ENCODE data around the gene ERCC8. TPM values are rescaled to one million over a fixed set of nuclear protein-coding genes. Genes with fewer than 3 reads are reported as not detected.
"Not testable (repeated sequence)": the region's sequence is repeated elsewhere in the genome, so short reads cannot be mapped to it uniquely, and the experiment has no call there.

The ERCC8 gene, protein sequence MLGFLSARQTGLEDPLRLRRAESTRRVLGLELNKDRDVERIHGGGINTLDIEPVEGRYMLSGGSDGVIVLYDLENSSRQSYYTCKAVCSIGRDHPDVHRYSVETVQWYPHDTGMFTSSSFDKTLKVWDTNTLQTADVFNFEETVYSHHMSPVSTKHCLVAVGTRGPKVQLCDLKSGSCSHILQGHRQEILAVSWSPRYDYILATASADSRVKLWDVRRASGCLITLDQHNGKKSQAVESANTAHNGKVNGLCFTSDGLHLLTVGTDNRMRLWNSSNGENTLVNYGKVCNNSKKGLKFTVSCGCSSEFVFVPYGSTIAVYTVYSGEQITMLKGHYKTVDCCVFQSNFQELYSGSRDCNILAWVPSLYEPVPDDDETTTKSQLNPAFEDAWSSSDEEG
- total RNA-seq: 10 to 100 TPM in 1 of 2 donors, 1 to 10 TPM in 1; 7.0 to 10.5 TPM

DNA sequence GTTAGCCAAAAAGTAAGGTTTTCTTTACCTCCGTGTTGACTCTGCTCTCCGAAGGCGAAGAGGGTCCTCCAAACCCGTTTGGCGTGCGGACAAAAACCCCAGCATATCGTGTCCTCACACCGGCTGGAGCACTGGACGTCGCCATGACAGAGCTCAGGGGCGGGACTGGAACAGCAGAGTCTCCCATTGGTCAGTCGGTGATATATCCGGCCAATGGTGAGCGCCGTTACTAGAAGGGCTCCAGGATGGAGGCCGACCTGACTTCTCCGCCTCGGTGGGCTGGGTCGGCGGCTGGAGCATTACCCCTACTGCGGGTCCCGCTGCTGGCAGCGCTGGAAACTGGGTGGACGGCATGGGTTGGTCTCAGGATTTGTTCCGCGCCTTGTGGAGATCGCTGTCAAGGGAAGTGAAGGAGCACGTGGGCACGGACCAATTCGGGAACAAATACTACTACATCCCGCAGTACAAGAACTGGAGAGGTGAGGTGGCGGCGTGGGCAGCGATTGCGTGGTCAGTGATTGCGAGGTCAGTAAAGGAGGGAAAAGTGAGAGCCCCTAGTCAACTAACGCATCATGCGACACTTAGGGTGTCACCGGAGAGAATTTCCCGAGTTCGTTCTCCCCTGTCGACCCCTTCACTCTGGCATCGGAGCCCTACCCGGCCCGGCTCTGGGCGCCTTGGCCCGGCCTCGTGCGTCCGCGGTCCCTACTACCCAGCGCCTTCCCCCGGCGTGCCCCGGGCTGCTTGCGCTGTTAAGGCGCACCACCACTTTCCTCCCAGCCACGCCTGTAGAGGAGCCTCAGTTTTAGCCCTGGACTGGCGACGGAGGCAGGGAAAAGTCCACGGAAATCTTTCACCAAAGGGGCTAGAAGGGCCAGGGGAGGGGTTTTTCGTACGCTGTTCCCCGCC, at the start of gene ERCC8, which contains the start of gene NDUFAF2:
TSS of gene ERCC8 (minus strand) at position 167 of the 909 bp plus-strand sequence. CDS start at position 105, 62 bp downstream.
TSS of gene NDUFAF2 (plus strand) at position 302 of the 909 bp plus-strand sequence. CDS start at position 353, 51 bp downstream.
- DNase-seq (ENCODE audit: low spot score in 2 of 2): peak; percentile 79 to 89

DNA sequence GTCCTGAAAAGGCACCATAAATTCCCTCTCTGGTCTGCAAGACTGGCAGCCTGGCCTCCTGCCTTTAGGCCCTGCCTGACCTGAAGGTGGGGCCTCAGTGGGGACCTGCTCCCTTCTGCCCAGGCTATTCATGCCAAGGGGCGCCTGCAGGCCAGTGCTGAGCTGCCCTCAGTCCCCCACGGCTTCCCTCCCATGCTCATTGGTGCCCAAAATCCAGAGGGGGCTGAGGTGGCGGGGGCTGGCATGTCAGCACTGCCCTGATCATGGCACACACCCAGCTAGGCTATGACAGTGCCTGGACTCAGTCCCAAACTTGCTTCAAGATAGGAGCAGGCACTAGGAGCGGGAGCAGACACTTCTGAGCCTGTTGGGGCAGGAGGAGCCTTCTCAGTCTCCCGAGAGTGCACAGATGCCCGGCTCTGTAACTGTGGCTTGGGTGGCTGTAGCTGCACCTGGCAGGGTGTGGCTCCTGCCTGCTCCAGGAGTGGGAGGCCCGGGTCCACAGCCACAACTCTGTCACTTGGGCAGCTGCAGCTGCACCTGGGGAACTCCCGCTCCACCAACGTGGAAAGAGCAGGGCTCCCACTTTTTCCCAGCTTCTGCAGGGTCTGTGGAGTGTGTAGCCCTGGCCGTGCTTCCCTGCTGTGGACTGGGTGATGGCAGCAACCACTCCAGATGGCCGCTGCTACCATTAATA, 49.2 kb upstream of the ERCC8 start:
- DNase-seq (ENCODE audit: low spot score in 2 of 2) (no peak), ATAC-seq (no peak)
- Mint-ChIP-seq H3K27ac (no peak overlapping the region), H3K9me3 (peaks cover 22 to 25% of the 10 kb centered on the region in 2 donors), H3K36me3 (peaks cover 15 to 39% of the 10 kb centered on the region in 2 donors)

More for the DNA sequence above, at the start of gene ERCC8, which contains the start of gene NDUFAF2:
- H3K9me3 Mint-ChIP-seq: no peaks in the 10 kb centered on the region
- ATAC-seq: peak; percentile 99
- H3K27ac Mint-ChIP-seq: peak within 1 kb of the TSS in 1 of 2 donors; percentile 39
- H3K36me3 Mint-ChIP-seq: peaks cover 0 to 4% of the 10 kb centered on the region in 2 donors

DNA sequence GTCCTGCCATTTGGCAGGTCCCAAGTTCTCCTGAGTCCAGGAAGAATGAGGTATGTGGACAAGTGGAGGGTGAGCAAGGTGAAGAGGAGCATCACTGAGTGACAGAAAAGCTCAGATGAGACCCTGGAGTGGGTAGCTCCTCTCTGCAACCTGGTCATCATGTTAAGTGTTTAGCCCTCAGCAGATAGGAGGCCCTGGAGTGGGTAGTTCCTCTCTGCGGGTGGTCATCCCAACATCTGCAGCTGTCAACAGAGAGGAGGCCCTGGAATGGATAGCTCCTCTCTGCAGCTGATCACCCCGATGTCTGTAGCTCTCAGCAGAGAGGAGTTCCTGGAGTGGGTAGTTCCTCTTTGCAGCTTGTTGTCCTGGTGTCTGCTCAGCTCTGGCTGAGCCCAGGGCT, 48.6 kb upstream of the ERCC8 start:
- Mint-ChIP-seq H3K36me3 (peaks cover 15 to 42% of the 10 kb centered on the region in 2 donors), H3K9me3 (peaks cover 24 to 25% of the 10 kb centered on the region in 2 donors)

DNA sequence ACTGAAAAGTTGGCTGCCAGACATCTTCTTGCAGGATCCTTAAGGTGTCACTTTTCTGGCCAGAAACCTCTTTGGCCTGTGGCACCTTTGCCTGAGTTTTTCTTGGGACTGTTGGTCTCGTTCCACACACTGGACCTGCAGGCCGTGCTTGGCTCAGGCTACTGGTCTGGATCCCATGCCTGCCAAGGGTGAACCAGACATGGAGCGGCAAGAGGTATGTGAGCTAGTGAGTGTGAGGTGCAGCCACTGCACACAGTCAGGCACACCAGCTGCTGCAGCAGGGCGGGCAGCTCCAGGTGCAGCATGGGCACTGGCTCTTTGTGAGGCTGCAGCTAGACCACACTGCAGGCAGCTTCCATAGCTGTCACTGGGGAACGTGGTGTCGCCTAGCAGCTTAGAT, 48.0 kb upstream of the ERCC8 start:
- ATAC-seq: no peak
- no peak for DNase-seq (ENCODE audit: low spot score in 2 of 2)
- peaks cover 26 to 28% of the 10 kb centered on the region in 2 donors for H3K9me3 Mint-ChIP-seq
- H3K27ac Mint-ChIP-seq: no peak overlapping the region
- peaks cover 16 to 47% of the 10 kb centered on the region in 2 donors for H3K36me3 Mint-ChIP-seq

More for the DNA sequence above, 48.6 kb upstream of the ERCC8 start:
- no peak overlapping the region for H3K27ac Mint-ChIP-seq
- DNase-seq (ENCODE audit: low spot score in 2 of 2) (no peak), ATAC-seq (no peak)

DNA sequence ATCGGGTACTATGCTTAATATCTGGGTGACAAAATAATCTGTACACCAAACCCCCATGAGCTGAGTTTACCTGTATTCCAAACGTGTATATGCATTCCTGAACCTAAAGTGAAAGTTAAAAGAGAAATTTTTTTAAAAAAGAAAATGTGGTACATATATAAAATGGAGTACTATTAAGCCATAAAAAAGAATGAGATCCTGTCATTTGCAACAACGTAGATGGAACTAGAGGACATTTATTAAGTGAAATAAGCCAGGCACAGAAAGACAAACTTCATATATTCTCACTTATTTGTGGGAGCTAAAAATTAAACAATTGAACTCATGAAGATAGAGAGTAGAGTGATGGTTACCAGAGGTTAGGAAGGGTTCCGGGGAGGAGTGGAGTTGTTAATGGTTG, 44.9 kb upstream of the ERCC8 start:
- Mint-ChIP-seq H3K27ac (no peak overlapping the region), H3K36me3 (peaks cover 40 to 72% of the 10 kb centered on the region in 2 donors), H3K9me3 (peaks cover 49 to 50% of the 10 kb centered on the region in 2 donors)
- ATAC-seq (no peak), DNase-seq (ENCODE audit: low spot score in 2 of 2) (no peak)

DNA sequence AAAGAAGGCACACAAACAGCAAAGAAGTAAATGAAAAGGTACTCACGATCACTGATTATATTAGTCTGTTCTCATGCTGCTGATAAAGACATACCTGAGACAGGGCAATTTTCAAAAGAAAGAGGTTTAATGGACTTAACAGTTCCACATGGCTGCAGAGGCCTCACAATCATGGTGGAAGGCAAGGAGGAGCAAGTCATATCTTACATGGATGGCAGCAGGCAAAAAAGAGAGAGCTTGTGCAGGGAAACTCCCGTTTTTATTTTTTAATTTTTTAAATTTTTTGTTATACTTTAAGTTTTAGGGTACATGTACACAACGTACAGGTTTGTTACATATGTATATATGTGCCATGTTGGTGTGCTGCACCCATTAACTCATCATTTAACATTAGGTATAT, 37.3 kb upstream of the ERCC8 start:
- H3K27ac Mint-ChIP-seq; DNase-seq (ENCODE audit: low spot score in 2 of 2); ATAC-seq: not testable (repeated sequence)
- H3K9me3 Mint-ChIP-seq: peaks cover 43 to 44% of the 10 kb centered on the region in 2 donors
- peaks cover 61 to 65% of the 10 kb centered on the region in 2 donors for H3K36me3 Mint-ChIP-seq

DNA sequence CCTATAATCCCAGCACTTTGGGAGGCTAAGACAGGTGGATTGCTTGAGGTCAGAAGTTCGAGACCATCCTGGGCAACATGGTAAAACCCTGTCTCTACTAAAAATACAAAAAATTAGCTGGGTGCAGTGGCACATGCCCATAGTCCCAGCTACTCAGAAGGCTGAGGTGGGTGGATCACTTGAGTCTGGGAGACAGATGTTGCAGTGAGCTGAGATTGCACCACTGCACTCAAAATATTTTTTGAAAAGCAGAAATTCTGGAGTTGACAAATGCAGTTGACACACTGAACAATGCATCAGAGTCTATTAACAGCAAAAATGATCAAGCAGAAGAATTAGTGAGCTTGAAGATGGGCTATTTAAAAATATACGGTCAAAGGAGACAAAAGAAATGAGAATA, 35.6 kb upstream of the ERCC8 start:
- Mint-ChIP-seq H3K36me3 (peaks cover 49 to 56% of the 10 kb centered on the region in 2 donors), H3K9me3 (peaks cover 30 to 31% of the 10 kb centered on the region in 2 donors), H3K27ac (no peak overlapping the region)
- DNase-seq (ENCODE audit: low spot score in 2 of 2) (no peak), ATAC-seq (no peak)

DNA sequence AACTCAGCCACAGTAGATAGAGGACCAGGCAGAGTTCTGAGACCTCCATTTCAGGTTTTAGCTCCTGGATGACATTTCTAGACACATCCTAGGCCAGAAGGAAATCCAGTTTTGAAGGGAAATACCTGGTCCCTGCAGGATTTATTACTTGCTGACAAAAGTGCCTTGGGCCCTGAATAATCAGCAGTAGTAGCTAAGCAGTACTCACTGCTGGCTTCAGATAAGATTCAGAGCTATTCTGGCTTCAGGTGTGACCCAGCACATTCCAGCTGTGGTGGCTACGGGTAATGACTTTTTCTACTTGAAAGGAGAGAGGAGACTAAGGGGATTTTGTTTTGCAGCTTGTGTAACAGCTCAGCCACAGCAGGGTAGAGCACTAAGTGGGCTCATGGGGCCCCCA, 34.1 kb upstream of the ERCC8 start:
- ATAC-seq (no peak), DNase-seq (ENCODE audit: low spot score in 2 of 2) (no peak)
- H3K9me3 Mint-ChIP-seq: peaks cover 22 to 32% of the 10 kb centered on the region in 2 donors
- no peak overlapping the region for H3K27ac Mint-ChIP-seq
- H3K36me3 Mint-ChIP-seq: peaks cover 47 to 53% of the 10 kb centered on the region in 2 donors

DNA sequence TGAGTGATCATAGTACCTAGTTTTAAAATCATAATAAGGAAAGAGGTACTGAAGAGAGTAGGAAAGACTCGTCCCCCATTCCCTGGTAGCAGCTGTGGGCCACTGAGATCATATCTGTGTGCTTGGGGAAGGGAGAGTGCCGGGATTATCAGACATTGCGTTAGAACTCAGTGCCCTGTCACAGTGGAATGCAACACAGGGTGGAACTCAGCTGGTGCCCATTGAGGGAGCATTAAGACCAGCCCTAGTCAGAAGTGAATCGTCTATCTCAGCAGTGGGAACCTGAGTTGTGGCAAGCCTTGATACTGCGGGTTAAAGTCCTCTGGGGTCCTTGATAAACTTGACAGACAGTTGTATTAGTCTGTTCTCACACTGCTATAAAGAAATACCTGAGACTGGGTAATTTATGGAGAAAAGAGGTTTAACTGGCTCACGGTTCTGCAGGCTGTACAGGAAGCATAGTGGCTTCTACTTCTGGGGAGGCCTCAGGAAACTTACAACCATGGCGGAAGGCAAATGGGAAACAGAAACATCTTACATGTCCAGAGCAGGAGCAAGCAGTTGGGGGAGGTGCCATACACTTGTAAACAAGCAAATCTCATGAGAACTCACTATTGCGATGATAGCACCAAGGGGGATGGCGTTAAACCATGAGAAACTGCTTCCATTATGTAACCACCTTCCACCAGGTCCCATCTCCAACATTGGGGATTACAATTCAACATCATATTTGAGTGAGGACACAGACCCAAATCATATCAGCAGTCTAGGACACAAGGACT, 33.3 kb upstream of the ERCC8 start:
- Mint-ChIP-seq H3K27ac (no peak overlapping the region), H3K9me3 (peaks cover 22 to 32% of the 10 kb centered on the region in 2 donors), H3K36me3 (peaks cover 47 to 53% of the 10 kb centered on the region in 2 donors)
- ATAC-seq (no peak), DNase-seq (ENCODE audit: low spot score in 2 of 2) (no peak)

DNA sequence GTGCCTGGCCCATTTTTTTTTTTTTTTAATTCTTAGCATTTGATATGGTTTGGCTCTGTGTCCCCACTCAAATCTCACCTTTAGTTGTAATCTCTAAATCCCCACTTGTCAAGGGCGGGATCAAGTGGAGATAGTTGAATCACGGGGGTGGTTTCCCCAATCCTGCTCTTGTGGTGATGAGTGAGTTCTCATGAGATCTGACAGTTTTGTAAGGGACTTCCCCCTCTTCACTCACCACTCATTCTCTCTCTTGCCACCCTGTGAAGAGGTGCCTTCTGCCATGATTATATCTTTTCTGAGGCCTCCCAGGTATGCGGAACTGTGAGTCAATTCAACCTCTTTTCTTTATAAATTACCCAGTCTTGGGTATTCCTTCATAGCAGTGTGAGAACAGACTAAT, 27.4 kb upstream of the ERCC8 start:
- peaks cover 30 to 41% of the 10 kb centered on the region in 2 donors for H3K36me3 Mint-ChIP-seq
- no peak overlapping the region for H3K27ac Mint-ChIP-seq
- DNase-seq (ENCODE audit: low spot score in 2 of 2): peak; percentile 20 to 81
- ATAC-seq: peak; percentile 98 to 99
- peaks cover 13 to 33% of the 10 kb centered on the region in 2 donors for H3K9me3 Mint-ChIP-seq

DNA sequence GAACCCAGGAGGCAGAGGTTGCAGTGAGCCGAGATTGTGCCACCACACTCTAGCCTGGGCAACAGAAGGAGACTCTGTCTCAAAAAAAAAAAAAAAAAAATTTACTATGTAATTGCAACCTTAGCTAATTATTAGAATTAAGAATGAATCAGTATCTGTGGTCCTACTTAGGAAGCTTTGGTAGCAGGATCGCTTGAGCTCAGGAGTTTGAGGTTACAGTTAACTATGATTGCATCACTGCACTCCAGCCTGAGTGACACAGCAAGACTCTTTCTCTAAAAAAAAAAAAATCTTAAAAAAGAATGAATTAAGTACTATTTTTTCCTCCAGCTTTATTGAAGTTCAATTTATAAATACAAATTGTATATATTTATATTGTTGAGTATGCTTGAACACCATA, 16.8 kb upstream of the ERCC8 start:
- Mint-ChIP-seq H3K36me3 (peaks cover 16 to 20% of the 10 kb centered on the region in 2 donors), H3K27ac (no peak overlapping the region), H3K9me3 (peaks cover 9% of the 10 kb centered on the region in 2 donors)
- no peak for DNase-seq (ENCODE audit: low spot score in 2 of 2)
- ATAC-seq: no peak

DNA sequence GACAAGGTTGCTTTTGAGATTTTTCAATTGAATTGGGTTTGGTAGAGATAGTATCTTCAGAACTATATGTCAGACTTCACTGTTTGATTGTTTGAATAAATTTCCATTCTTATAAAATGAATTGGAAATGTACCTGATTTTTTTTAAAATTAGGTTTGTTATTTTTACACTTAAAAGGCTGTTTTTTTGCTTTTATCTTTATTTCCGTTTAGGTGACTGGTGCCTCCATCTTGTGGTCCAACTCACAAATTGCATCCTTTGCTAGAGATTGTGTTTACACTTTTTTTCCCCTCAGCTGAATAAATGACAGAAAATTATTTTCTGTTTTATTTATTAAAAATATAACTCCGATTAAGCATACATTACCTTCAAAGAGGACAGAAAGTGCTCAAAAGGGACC, 15.7 kb upstream of the ERCC8 start:
- DNase-seq (ENCODE audit: low spot score in 2 of 2) (no peak), ATAC-seq (no peak)
- Mint-ChIP-seq H3K36me3 (peaks cover 6 to 9% of the 10 kb centered on the region in 2 donors), H3K27ac (no peak overlapping the region), H3K9me3 (peaks cover 0 to 2% of the 10 kb centered on the region in 2 donors)

DNA sequence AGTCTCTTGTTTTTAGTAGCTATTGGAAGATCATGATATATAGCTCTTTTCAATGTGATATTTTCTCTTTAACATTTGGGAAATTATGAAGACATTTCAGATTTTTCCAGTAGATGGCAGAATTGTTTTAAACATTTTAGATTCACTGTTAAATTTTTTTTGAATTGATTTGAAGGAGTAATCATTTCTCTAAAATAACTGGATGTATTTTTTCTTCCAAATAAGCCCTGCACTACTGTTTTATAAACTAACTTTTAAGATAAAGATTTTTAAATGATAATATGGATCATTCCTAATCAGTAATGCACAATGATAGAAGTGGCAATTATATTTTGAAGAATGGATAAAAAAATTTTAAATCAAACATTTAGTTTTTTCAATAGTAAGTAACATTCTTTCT, 14.3 kb upstream of the ERCC8 start:
- no peak for DNase-seq (ENCODE audit: low spot score in 2 of 2)
- peaks cover 0 to 10% of the 10 kb centered on the region in 2 donors for H3K36me3 Mint-ChIP-seq
- H3K27ac Mint-ChIP-seq: no peak overlapping the region
- ATAC-seq: no peak
- H3K9me3 Mint-ChIP-seq: no peaks in the 10 kb centered on the region

DNA sequence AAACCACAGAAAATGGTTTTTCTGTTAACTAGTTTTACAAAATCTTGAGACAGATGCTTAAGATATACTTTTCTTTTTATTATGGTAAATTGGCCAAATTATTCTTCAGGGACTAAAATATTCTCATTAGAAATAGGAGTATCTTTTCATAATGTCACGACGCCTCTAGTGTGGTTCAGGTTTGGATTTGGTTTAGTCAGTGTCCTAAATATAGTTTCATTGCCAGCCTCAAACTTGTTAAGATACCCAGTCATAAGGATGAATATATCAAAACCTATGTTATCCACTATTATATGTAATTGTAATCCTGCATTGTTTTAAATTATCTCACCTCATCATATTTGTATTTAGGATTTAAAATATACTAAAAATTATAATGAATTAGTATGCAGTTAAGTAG, 13.8 kb upstream of the ERCC8 start:
- no peak for ATAC-seq
- peak overlapping the region in 1 of 2 donors; percentile 22 for H3K27ac Mint-ChIP-seq
- no peaks in the 10 kb centered on the region for H3K9me3 Mint-ChIP-seq
- no peak for DNase-seq (ENCODE audit: low spot score in 2 of 2)
- peaks cover 0 to 10% of the 10 kb centered on the region in 2 donors for H3K36me3 Mint-ChIP-seq

DNA sequence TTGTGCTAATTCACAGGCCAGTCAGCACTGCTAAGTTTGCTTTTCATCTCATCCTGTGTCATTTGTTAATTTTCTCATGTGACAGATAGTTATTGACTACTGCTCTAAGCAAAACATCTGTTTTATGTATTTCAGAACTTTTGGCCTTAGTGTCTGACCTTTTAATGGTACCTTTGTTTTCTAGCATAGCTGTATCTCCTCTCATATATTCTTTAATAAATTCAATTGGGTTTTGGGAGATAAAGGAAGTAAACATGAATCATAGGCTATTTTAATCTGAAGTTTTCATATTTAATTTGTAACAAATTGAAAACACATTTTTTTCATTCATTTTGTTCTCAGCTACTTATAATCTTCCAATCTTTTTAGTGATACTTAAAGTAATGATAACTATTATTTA, 13.2 kb upstream of the ERCC8 start:
- H3K36me3 Mint-ChIP-seq: peaks cover 0 to 10% of the 10 kb centered on the region in 2 donors
- H3K9me3 Mint-ChIP-seq: no peaks in the 10 kb centered on the region
- DNase-seq (ENCODE audit: low spot score in 2 of 2) (no peak), ATAC-seq (no peak)
- H3K27ac Mint-ChIP-seq: no peak overlapping the region
